Activated T-cell treated with anti-CD3 and anti-CD28 coated beads for 48 hours (primary cell): ENCODE data around the gene ERGIC3.
"Not testable (repeated sequence)": the region's sequence is repeated elsewhere in the genome, so short reads cannot be mapped to it uniquely, and the experiment has no call there.

Experiments
- DNase-seq: peaks from one replicate; pipeline ENCODE4 v3.0.0-alpha.2; 2020; ENCODE audit warnings: low read depth

ERGIC3 gene

DNA sequence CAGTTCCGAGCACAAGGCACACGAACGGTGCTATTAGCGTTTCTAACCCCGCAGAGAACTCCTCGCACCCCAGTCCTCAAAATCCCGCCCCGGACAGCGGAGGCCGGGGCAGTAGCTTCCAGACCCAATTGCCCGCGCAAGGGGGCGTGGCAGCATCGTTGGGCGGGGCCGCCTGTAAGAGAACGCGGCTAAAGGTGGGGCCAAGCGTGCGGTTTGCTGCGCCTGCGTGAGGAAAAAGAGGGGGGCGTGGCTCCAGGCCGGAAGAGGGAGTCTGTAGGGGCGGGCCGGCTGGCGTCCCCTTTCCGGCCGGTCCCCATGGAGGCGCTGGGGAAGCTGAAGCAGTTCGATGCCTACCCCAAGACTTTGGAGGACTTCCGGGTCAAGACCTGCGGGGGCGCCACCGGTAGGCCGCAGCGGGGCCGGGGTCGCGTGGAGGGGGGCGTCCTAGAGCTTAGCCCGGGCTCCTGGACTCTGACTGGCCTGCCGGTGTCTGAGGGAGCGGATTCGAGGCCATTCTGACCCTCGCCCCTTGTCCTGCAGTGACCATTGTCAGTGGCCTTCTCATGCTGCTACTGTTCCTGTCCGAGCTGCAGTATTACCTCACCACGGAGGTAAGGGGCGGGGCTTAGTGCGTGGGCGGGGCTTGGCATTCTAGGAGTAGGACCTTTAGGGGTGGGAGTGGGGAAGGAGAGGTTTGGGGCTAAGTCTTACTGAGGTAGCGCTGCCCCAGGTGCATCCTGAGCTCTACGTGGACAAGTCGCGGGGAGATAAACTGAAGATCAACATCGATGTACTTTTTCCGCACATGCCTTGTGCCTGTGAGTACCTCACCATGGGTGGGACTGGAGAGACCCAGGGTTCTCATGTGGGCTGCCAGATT is at the start of gene ERGIC3:
Gene ERGIC3, plus strand, starts transcription at position 296 of the 880 bp plus-strand sequence. Its CDS starts 20 bp downstream, at position 316.
- DNase-seq, result peak; percentile 97

- no peak for DNase-seq
Measured at GRCh38 chr20:35492352-35492751, 49.5 kb upstream of the ERGIC3 start.

DNA sequence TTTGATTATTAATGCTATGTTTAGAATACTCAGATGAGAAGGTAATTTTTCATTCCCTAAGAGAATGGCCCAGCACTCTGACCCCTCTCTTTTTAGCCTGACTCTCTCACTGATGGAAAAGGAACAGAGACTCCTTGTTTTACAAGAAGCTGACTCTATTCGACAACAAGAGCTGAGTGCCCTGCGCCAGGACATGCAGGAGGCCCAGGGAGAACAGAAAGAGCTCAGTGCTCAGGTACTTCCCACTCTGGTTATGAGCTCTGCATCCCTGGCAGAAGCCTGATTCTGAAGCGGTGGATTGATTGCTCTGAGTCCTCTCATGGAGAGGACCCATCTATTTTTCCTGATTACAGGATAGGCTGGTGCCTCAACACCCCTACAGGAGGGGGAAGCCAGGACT is 45.4 kb upstream of the ERGIC3 start:
- no peak for DNase-seq

GRCh38 chr20:35497320-35497719 is 44.6 kb upstream of the ERGIC3 start:
- DNase-seq, result no peak

DNA sequence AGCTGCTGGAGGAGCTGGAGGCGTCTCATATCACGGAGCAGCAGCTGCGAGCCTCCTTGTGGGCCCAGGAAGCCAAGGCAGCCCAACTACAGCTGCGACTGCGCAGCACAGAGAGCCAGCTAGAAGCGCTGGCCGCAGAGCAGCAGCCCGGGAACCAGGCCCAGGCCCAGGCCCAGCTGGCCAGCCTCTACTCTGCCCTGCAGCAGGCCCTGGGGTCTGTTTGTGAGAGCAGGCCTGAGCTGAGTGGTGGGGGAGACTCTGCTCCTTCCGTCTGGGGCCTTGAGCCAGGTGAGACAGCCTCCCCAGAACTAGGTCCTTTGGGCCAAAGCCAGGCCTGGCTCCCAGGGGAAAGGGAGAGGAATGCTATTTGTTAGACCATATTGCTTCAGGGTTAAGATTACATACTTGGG is 44.1 kb upstream of the ERGIC3 start:
- DNase-seq, result no peak

DNA sequence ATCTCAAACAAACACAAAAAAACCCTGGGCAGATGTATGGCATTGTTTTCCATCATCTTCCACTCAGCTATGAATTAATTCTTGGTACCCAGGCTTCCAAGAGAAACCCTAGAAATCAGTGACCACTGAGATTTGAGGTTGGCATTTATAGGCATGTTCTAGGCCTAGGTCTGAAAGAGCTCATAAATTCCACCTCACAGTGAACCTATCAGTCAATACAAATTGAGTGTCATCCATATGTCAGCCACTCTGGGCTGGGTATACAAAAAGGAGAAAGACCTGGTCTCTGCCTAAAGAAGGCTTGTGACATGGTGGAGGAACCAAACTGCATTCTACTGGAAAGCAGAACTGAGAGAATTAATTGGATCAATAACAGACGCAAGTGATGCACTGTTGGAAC is 42.6 kb upstream of the ERGIC3 start:
- DNase-seq, result no peak

DNA sequence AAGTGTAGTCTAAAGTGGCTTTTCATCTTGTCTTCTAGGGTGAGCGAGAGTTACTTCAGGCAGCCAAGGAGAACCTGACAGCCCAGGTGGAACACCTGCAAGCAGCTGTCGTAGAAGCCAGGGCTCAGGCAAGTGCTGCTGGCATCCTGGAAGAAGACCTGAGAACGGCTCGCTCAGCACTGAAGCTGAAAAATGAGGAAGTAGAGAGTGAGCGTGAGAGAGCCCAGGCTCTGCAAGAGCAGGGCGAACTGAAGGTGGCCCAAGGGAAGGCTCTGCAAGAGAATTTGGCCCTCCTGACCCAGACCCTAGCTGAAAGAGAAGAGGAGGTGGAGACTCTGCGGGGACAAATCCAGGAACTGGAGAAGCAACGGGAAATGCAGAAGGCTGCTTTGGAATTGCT is 39.5 kb upstream of the ERGIC3 start:
- DNase-seq, result no peak

GRCh38 chr20:35503281-35503680 is 38.6 kb upstream of the ERGIC3 start:
- DNase-seq, result no peak

GRCh38 chr20:35503841-35504561 is 37.9 kb upstream of the ERGIC3 start:
- no peak for DNase-seq

- DNase-seq, result no peak
Measured at GRCh38 chr20:35504751-35505150, 37.1 kb upstream of the ERGIC3 start.

- no peak for DNase-seq
Measured at GRCh38 chr20:35506179-35506578, 35.7 kb upstream of the ERGIC3 start.

DNA sequence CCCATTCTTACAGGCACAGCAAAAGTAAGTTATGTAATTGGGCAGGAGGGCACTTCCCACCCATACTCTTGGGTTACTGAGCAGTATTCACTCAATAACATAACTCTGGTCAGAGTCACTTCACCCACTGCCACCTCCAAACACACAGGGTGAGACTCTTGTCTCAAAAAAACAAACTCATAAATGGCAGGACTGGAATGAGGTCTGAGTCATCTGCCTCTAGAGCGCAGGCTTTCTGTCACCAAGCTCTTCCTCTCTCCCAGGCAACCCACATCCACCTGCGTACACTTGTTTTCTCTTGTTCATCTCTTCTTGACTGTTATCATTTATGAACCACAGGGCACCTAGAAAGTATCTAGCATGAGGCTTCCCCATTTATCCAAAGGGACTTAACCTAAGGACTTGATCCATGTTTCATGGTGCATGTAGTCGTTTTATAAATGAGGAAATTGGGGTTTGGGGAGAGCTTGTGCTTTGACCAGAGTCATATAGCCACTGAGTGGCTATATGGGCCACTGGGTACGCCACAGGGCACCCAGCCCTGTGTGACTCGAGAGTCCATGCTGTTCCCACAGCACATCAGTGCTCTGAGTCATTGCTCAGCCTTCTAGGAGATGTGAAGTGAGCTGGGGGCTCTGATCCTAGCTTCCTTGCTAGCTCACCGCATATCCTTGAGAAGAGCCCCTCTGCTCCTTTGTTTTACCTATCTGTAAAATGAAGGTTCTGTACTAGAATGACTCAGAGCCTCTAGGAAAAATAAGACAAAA is 34.8 kb upstream of the ERGIC3 start:
- DNase-seq, result no peak

DNA sequence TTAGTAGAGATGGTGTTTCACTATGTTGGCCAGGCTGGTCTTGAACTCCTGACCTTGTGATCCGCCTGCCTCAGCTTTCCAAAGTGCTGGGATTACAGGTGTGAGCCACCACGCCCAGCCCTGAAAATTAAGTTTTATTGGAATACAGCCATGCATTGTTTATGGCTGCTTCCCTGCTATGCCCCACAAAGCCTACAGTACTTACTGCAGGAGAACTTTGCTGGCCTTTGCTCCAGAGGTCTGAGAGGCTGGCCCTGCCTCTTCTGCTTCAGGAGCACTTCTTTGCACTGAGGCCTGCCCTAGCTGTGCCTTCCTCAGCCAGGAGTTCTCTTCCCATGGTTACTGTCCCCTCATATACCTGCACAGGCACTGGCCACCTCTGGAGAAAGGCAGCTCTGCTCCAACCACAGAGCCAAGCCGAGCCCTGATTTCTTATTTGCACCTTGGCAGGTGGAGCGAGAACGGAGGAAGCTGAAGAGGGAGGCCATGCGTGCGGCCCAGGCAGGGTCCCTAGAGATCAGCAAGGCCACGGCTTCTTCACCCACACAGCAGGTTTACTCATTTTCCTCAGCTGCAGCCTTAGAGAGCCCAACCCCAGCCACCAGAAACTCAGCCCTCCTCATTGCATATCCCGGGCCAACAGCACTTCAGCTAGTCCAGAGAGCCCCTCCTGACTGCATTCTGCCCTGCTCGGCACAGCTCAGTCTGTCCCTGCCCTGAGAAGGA is 33.2 kb upstream of the ERGIC3 start:
- no peak for DNase-seq

DNA sequence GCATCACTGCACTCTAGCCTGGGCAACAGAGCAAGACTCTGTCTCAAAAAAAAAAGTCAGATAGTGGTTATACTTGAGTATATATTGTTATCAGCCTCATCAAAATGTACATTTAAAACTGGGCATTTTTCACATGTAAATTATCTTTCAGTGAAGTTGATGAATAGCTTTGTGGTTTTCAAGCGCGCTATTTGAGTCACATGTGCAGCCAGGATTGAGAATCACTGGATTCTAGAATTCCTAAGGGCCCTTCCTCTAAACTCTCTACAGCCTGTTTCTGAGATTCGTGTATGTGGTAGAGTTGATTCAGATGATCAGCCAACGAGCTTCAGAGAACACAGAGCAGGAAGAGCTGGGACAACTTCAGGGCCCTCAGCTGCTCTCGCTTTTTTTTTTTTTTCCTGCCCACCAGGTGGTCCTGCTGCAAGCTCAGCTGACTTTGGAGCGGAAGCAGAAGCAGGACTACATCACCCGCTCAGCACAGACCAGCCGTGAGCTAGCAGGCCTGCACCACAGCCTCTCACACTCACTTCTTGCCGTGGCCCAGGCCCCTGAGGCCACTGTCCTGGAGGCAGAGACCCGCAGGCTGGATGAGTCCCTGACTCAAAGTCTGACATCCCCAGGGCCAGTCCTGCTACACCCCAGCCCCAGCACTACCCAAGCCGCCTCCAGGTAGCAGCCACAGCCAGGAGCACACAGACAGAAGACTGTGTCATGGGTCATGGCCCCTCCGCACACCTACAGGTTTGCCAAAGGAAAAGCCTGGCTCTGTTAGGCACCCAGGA is 30.7 kb upstream of the ERGIC3 start:
- DNase-seq, result no peak

GRCh38 chr20:35511814-35512420 is 30.0 kb upstream of the ERGIC3 start:
- DNase-seq, result no peak

DNA sequence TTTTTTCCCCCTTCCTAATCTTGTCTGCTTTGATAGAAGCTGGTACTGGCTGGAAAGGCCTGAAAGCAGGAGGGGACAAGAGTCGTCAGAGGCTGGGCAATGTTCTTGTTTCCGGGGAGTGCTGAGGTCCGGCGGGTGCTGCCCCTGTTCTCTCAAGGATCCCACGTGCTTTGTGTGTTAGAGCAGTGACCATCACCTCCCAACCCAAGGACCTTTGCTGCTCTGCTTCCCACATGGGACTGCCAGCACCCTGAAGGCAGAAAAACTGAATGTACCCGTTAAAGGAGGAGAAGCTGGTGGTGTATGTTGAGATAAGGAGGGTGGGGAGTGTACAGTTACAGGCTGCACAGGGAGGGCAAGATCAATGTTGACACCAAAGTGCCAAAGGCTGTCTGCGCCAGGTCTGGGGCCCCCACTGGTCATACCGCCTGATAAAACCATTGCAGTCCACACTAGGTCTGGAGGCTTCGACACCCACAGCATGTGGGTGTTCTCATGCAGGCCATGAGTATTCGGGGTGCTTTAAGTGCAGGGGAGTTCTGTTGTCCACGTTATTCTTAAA is 27.4 kb upstream of the ERGIC3 start:
- DNase-seq, result no peak

DNA sequence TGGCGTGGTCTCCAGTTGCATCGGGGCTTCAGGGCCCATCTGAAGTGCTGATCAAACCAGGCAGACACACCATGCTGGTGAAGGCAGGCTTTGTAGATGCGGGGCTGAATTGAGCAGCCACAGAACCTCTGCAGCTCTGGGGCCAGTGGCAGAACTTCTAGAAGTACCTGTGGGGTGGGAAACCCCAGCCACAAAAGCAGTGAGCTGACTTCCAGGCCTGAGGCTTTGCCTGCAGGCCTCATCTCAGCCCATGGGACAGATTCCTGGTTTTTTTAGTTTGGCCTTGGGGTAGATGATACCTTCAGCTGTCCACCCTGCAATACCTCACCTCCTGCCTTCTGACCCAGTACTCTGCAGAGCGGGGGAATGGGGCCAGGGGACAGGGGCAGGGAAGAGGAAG is 26.5 kb upstream of the ERGIC3 start:
- no peak for DNase-seq

DNA sequence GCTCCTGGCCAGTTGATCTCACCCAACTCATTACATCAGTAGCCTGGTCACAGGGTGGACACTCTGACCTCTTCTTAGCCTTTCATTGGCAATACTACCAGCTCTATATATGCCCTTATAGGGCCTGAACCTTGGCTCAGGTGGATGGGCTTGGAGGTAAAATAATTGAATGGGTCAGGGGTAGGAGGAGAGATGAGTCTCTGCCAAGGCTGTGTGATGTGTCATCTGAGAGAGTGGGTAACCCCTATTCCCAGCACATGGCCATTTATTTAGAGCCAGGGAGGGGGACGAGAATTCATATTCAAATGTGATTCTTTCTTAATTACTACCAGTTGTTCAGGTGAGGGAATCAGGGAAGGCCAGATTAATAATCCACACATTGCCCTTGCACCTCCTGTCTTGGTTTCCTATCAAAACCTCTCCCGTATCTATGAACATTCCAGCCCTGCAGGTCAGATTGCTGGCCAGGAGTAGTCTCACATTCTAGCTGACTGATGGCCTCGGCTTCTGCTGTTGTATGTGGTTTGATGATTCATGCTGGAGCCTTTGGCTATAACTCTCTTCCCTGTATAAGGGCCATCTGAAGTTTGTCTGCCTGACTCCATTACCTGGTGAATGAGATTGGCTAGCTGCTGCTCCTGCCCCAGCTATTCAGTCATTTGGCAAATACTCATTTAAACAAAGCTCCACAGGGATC is 25.8 kb upstream of the ERGIC3 start:
- DNase-seq, result no peak

DNA sequence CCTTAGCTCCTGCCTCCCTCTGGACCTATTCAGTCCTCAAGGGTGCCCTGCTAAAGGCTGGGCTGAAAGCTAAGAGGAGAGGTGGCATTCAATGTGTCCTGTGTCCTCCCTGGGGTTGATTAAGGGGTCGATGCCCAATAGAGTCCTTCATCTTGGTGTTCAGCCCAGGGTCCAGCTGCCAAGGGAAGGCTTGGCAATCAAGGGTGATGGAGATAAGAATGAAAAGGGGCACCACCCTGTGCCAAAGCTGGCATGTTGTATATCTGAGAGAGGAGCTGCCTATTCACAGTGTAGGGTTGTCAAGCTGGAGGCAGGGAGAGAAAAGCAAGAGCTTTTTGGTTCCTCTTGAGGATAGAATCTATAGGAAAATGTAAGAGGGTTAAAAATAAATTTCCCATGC is 24.8 kb upstream of the ERGIC3 start:
- DNase-seq, result no peak

DNA sequence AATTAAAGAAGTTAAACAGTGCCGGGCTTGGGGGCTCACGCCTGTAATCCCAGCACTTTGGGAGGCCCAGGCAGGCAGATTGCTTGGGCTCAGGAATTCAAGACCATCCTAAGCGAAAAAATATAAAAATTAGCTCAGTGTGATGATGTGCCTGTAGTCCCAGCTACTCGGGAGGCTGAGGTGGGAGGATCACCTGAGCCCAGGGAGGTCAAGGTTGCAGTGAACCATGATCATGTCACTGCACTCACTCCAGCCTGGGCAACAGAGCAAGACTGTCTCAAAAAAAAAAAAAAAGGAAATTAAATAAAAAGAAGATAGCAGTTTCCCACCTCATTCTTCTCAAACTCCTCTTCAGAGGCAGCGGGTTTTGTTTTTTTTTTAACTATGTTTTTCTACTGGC is 24.1 kb upstream of the ERGIC3 start:
- DNase-seq, result not testable (repeated sequence)
